Kidney epithelial cell (primary cell): ENCODE results near the gene OR6C75. TPM values are rescaled to one million over a fixed set of nuclear protein-coding genes. Genes with fewer than 3 reads are reported as not detected.

Experiments used
- DNase-seq: peaks from one replicate; pipeline ENCODE4 v3.0.0-alpha.2; 2010; ENCODE audit warnings: low read depth
- H3K27me3 ChIP-seq: 2 replicates; pipeline ENCODE4 v1.6.0; 2011; ENCODE audit warnings: low read length; ENCODE audit not compliant: control insufficient read depth, insufficient read depth
- H3K36me3 ChIP-seq: 2 replicates; pipeline ENCODE4 v1.5.1; 2011; ENCODE audit warnings: low read length; ENCODE audit not compliant: control insufficient read depth, insufficient read depth
- H3K4me3 ChIP-seq: 2 replicates; pipeline ENCODE4 v1.5.1; 2011; ENCODE audit warnings: low read depth, mild to moderate bottlenecking, control low read depth, low read length
- CTCF ChIP-seq: IDR thresholded peaks from 2 replicates; pipeline ENCODE4 v1.5.1; 2011; ENCODE audit warnings: mild to moderate bottlenecking, moderate library complexity, low read length, control low read depth, inconsistent platforms; ENCODE audit not compliant: insufficient read depth, poor library complexity, severe bottlenecking
- total RNA-seq: library from RNA; depleted of rRNA; stranded (reverse); fragments of >200 nt; gene quantifications from 2 replicates; pipeline ENCODE4 v1.2.3, GENCODE V29; 2015

Gene OR6C75
- total RNA-seq, 1 donor from 2014 or later = not detected

DNA sequence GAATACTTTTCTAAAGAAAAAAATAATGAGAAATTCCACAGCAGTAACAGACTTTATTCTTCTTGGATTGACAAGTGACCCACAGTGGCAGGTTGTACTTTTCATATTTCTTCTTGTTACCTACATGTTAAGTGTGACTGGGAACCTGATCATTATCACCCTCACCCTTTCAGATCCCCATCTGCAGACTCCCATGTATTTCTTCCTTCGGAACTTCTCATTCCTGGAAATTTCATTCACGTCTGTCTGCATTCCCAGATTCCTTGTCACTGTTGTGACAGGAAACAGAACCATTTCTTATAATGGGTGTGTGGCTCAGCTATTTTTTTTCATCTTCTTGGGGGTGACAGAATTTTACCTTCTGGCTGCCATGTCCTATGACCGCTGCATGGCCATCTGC is 2.3 kb downstream of the OR6C75 start:
- H3K4me3 ChIP-seq = no peak overlapping the region
- no peak for TF ChIP-seq CTCF
- no peak for DNase-seq

GRCh38 chr12:55372521-55372920 is 9.7 kb downstream of the OR6C75 start:
- TF ChIP-seq CTCF = no peak
- DNase-seq = no peak
- no peaks in the 10 kb centered on the region for H3K36me3 ChIP-seq
- no peaks in the 10 kb centered on the region for H3K27me3 ChIP-seq
- no peak overlapping the region for H3K4me3 ChIP-seq

More for the DNA sequence above, 2.3 kb downstream of the OR6C75 start:
- H3K27me3 ChIP-seq = no peaks in the 10 kb centered on the region
- H3K36me3 ChIP-seq = no peaks in the 10 kb centered on the region

GRCh38 chr12:55385891-55386290 is 23.1 kb downstream of the OR6C75 start:
- H3K4me3 ChIP-seq = no peak overlapping the region
- TF ChIP-seq CTCF = no peak
- no peaks in the 10 kb centered on the region for H3K27me3 ChIP-seq
- no peak for DNase-seq
- no peaks in the 10 kb centered on the region for H3K36me3 ChIP-seq

DNA sequence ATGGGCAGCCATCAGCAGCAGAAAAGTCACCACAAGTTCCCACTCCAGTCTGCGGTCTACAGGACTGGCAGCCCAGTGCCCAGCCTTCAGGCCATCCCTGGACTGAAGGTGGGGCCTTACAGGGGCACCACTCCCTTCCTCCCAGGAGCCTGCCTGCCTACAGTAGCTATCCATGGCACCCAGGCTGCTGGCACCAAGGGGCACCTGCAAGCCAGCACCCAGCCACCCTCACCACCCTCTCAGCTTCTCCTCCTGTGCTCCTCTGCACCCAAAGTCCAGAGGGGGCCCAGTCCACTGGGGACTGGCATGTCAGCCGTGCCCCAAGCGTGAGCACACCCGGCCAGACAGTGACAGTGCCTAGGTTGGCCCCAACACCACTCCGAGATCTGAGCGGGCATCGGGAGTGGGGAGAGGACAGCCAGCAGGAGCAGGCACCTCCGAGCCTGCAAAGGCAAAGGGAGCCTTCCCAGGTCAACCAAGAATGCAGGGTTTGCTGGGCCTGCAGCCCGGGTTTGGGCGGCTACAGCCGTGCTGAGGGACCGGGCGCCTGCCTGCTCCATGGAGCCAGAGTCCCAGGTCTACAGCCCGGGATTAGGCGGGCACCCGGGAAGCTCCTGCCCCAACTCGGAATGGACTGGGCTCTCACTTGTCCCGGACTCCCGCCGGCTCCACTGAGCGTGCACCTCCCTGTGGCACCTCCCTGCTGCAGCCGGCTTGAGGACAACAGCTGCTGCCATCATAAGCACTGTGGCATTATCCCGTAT is 29.4 kb downstream of the OR6C75 start:
- no peaks in the 10 kb centered on the region for H3K36me3 ChIP-seq
- TF ChIP-seq CTCF = no peak
- no peaks in the 10 kb centered on the region for H3K27me3 ChIP-seq
- no peak overlapping the region for H3K4me3 ChIP-seq
- DNase-seq = no peak

GRCh38 chr12:55396326-55396725 is 33.6 kb downstream of the OR6C75 start:
- DNase-seq = no peak
- Histone ChIP-seq H3K4me3 (no peak overlapping the region), H3K36me3 (no peaks in the 10 kb centered on the region), H3K27me3 (no peaks in the 10 kb centered on the region)
- TF ChIP-seq CTCF = no peak

GRCh38 chr12:55400229-55400628 is 37.5 kb downstream of the OR6C75 start, which contains the start of gene OR6C65:
Gene OR6C65 (plus strand): TSS chr12:55400529. CDS start chr12:55400529, 0 bp downstream.
- Histone ChIP-seq H3K36me3 (no peaks in the 10 kb centered on the region), H3K27me3 (no peaks in the 10 kb centered on the region), H3K4me3 (no peak within 1 kb of the TSS)
- DNase-seq = no peak
- no peak for TF ChIP-seq CTCF
